Hepatocyte (in vitro differentiated cells): ENCODE results near the gene C19orf73.

Experiments
- EZH2 ChIP-seq: fragments of 200-600 bp; sonication (generic); IDR thresholded peaks from 2 replicates; pipeline ENCODE4 v1.6.1; 2016; ENCODE audit warnings: antibody characterized with exemption, mild to moderate bottlenecking, borderline replicate concordance
- TF ChIP-seq, protein P1 (sequence below): fragments of 200-600 bp; sonication (generic); IDR thresholded peaks from 2 replicates; pipeline ENCODE4 v1.5.1; 2016; ENCODE audit warnings: antibody characterized with exemption, mild to moderate bottlenecking; ENCODE audit not compliant: poor library complexity

DNA sequence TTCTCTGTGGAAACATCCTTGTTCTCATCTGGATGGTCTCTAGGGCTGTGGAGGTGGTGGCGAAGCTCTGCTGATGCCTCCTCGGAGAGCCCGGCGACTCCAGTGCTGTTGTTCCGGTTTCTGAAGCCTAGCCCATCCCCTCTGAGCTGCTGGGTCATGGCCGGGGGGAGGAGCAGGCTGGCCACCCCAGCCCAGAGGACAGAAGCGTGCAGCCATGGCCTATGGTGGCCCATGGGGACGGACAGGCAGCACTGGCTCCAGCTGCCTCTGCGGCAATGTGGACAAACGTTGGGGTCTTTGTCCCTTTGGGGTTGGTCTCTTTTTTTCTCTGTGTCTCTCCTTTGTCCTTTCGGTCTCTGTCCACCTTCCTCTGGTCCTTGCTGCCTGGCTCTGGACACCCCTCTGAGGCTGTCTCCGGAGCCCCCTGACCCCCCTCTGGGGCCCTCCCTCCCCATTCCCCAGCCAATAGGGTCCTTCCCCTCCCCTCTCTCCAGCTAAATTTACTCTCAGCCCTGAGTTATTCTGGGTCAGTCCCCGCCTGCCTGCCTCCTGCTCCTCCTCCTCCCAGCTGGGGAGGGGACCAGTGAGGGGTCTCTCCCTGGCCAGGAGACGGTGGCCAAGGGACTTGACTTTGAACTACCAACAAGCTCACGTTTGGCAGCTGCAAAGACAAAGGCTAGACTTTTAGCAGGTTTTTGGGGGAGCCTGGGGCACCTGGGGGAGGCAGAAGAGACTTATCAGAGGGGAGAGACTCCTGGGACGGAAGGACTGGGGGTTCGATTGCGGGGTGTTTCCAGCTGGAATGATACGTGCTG lies 36.3 kb upstream of the C19orf73 start, which contains the start of gene HRC:
- TF ChIP-seq, protein P1, sequence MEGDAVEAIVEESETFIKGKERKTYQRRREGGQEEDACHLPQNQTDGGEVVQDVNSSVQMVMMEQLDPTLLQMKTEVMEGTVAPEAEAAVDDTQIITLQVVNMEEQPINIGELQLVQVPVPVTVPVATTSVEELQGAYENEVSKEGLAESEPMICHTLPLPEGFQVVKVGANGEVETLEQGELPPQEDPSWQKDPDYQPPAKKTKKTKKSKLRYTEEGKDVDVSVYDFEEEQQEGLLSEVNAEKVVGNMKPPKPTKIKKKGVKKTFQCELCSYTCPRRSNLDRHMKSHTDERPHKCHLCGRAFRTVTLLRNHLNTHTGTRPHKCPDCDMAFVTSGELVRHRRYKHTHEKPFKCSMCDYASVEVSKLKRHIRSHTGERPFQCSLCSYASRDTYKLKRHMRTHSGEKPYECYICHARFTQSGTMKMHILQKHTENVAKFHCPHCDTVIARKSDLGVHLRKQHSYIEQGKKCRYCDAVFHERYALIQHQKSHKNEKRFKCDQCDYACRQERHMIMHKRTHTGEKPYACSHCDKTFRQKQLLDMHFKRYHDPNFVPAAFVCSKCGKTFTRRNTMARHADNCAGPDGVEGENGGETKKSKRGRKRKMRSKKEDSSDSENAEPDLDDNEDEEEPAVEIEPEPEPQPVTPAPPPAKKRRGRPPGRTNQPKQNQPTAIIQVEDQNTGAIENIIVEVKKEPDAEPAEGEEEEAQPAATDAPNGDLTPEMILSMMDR: no peak
- no peak for TF ChIP-seq EZH2
